Keratinocyte (primary cell): ENCODE measurements around the gene PTCD2.

ENCODE experiments used
- EZH2 ChIP-seq: IDR thresholded peaks from one replicate; pipeline ENCODE4 v1.6.1; 2012; ENCODE audit warnings: inconsistent platforms, mild to moderate bottlenecking, low read length, moderate library complexity
- TF ChIP-seq, protein P1 (sequence below), 3 experiments: IDR thresholded peaks in 1 of 3; conservative IDR thresholded peaks in 1 of 3; optimal IDR thresholded peaks in 1 of 3; 2 replicates in 2 of 3; 3 replicates in 1 of 3; pipeline versions ENCODE3 to v1.5.1; 2011; ENCODE audit warnings: low read length in 3 of 3, mild to moderate bottlenecking in 3 of 3, moderate library complexity in 2 of 3, control low read depth in 1 of 3, inconsistent platforms in 1 of 3; ENCODE audit not compliant: insufficient read depth in 2 of 3; ENCODE audit errors: extremely low read depth in 1 of 3

DNA sequence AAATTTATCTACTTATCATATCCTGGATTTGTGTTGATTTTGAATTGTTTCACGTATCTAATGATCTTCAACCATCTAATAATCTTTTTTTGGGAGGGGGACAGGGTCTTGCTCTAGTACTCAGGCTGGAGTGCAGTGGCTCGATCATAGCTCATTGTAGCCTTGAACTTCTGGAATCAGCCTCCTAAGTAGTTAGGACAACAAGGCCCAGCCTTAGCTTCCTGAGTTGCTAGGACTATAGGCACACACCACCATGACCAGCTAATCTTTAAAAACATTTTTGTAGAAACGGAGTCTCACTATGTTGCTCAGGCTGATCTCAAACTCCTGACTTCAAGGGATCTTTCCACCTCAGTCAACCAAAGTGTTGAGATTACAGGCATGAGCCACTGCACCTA lies 34.8 kb upstream of the PTCD2 start:
- TF ChIP-seq EZH2 = no peak
- TF ChIP-seq, protein P1, sequence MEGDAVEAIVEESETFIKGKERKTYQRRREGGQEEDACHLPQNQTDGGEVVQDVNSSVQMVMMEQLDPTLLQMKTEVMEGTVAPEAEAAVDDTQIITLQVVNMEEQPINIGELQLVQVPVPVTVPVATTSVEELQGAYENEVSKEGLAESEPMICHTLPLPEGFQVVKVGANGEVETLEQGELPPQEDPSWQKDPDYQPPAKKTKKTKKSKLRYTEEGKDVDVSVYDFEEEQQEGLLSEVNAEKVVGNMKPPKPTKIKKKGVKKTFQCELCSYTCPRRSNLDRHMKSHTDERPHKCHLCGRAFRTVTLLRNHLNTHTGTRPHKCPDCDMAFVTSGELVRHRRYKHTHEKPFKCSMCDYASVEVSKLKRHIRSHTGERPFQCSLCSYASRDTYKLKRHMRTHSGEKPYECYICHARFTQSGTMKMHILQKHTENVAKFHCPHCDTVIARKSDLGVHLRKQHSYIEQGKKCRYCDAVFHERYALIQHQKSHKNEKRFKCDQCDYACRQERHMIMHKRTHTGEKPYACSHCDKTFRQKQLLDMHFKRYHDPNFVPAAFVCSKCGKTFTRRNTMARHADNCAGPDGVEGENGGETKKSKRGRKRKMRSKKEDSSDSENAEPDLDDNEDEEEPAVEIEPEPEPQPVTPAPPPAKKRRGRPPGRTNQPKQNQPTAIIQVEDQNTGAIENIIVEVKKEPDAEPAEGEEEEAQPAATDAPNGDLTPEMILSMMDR (optimal IDR thresholded peaks at IDR 0.05 in 1 of 3, IDR thresholded peaks at IDR 0.05 in 1 of 3, conservative IDR thresholded peaks at IDR 0.05 in 1 of 3; ENCODE audit: extremely low read depth in 1 of 3, insufficient read depth in 2 of 3, low read length in 3 of 3) = no peak
